HG03460 (cell line): ENCODE results near the gene ZBTB33.

Experiments used
- ATAC-seq: cut with Tn5 transposase; IDR thresholded peaks from one replicate; pipeline ENCODE4 v1.9.1; 2021; ENCODE audit not compliant: unreplicated experiment

The ZBTB33 gene, protein sequence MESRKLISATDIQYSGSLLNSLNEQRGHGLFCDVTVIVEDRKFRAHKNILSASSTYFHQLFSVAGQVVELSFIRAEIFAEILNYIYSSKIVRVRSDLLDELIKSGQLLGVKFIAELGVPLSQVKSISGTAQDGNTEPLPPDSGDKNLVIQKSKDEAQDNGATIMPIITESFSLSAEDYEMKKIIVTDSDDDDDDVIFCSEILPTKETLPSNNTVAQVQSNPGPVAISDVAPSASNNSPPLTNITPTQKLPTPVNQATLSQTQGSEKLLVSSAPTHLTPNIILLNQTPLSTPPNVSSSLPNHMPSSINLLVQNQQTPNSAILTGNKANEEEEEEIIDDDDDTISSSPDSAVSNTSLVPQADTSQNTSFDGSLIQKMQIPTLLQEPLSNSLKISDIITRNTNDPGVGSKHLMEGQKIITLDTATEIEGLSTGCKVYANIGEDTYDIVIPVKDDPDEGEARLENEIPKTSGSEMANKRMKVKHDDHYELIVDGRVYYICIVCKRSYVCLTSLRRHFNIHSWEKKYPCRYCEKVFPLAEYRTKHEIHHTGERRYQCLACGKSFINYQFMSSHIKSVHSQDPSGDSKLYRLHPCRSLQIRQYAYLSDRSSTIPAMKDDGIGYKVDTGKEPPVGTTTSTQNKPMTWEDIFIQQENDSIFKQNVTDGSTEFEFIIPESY

DNA sequence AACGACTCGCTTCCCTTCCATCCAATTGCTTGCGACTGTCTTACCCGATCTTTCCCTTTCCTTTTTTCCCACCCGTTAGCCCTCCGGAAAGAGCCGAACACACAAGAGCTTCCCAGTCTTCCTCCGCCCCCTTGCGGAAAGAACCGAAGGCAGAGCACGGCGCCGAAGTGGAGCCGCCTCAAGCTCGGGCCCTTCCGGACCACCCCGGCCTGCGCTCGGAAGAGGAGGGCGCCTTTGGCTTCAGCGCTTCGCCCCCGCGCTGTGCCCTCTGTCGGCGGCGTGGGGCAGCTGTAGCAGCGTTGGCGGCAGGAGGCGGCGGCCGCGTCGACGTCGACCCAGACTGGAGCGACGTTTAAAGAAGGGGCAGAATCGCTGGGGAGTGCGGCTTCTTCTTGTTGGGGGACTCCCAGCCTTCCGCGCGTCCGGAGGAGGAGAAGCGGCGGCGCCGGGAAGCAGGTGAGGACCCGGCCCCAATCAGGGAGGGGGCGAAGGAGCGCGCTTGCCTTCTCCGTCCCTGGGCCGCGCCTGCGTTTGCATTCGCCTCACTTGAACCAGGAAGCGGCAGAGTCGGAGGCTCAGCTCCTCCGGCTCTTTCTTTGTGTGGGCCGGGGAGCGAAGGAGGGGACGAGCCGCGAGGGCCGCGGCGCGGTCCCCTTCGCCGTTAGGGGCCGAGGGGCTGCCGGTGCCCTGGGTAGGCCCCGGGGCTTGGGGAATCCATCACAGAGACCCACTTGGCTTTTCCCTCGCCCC is at the start of gene ZBTB33:
TSS of gene ZBTB33 (plus strand) at position 291 of the 750 bp plus-strand sequence. CDS start 2,604 bp downstream, outside the sequence.
- peak; percentile 98 for ATAC-seq

DNA sequence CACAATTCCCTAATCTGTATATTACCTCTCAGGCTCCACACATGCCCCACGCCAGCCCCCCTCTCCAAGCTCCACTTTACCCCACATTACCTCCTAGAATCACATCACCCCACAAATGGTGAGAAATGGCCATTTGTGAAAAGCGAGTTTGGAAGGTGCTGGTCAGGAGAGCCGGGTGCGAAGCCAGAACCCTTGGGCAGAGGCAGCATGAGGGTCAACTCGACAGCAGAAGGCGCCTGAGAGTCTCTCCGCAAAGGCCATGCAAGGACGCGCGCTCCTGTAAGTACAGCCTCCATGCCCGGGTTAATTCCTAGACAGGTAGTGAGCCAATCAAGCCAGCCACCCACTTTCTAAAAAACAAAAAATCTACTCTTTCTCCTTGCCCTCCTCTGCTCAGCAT is 49.8 kb upstream of the ZBTB33 start:
- ATAC-seq = no peak

DNA sequence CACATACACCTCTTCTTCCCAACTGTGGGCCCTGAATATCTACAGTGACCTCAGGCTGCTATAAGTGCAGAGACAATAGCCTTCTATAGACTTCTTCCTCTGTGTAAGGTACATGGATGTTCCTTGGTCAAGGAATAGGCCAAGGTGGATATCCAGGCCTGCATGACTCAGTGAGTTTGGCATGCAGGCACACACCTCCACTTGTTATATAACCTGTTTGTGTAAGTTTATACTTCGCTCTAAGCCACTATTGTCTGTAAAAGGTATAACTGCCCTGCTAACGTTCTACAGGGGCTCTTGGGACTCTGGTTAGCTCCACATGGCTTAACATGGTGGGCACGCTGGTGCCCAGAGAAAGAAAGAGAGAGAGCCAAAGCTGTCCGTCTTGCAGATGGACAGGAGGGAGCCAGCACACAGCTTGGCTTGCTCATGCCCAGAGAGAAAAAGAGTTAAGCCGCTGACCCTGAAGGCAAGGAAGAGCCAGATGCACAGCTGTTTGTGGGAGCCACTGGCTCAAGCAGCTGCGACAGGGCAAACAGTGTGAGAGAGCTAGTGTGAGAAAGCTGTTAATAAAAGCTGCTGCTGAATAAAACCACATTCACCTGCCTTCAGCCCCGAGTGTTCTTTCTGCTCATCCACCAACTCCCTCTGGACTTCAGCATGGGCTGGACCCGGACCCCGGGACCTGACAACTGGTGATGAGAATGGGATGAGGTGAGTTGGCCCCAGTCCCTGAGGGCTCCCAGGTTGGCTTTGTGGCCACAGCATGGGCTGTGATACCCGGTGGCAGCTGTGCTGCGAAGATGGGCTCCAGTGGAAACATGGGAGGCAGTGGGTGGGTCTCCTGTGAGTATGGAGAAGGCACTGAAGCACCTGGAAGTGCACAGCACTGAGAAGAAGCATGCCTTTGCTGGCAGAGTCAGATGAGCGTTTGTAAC is 44.5 kb upstream of the ZBTB33 start:
- ATAC-seq = no peak

DNA sequence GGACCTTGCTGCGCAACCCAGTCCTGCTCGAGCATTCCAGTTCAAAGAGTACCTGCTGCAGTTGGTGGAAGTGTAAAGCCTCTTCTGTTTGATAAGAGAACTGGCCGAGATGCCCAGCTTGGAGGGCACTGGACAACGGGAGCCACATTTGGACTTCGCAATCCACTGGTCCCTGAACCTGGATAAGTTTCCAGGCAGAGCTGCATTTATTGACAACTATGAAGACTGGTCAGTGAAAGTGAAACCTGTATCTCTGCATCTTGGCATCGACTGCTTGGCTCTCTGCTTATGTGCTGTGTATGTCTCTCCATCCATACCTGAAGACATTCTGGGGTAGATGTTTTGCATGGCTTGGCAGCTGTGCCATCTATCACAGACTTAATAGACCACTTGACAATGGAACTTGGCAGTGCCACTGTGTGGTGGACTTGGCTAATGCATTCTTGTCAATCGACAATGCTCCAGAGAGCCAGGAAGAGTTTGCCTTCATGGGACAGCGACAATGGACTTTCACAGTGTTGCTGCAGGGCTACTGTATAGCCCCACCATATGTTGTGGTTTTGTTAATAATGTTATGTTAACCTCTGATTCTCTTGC is 43.5 kb upstream of the ZBTB33 start:
- no peak for ATAC-seq

DNA sequence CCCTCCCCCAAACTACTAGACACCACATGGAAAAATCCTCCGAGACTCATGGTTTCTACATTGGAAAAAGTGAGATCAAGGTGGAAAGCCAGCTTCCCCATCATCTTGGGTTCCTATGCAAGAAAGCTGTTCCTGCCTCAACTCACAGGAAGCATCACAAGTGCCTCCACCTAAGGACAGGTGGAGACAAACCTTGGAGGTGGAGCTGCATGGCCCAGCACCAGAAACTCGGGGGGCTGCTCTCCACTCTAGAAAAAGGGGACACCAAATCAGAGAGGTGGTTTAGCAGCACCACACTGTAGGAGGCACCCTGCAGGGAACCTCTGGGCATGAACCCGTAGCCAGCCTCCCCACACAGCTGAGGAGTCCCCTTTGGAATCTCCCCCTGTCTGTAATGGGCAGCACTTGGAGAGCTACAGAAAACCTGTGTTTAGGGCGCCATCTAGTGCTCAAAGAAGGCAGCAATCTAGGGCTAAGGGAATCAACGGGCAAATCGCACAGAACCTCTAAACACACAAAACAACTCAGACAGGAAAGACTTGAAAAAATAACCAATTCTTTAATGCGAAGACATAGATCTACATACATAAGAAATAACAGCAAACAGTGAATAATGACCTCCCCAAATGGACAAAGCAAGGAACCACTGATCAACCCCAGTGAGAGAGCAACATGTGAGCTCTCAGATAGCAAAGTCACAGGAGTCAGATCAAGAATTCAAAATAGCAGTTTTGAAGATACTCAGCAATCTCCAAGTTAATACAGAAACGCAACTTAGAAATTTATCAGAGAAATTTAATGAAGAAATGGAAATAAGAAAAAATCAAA is 37.0 kb upstream of the ZBTB33 start:
- peak; percentile 73 for ATAC-seq

DNA sequence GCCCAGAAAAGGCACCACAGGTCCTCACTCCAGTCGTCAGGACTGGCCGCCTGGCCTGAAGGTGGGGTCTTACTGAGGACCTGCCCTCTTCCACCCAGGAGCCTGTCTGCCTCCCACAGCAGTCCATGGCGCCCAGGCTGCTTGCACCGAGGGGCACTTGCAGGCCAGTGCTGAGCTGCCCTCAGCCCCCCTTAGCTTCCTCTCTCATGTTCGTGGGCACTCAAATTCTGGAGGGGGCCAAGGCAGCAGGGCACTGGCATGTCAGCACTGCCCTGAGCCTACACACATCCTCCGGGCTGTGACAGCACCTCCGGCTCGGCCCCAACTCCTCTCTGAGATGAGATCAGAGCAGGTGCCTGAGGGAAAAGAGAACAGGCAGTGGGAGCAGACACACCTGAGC is 27.2 kb upstream of the ZBTB33 start:
- no peak for ATAC-seq

DNA sequence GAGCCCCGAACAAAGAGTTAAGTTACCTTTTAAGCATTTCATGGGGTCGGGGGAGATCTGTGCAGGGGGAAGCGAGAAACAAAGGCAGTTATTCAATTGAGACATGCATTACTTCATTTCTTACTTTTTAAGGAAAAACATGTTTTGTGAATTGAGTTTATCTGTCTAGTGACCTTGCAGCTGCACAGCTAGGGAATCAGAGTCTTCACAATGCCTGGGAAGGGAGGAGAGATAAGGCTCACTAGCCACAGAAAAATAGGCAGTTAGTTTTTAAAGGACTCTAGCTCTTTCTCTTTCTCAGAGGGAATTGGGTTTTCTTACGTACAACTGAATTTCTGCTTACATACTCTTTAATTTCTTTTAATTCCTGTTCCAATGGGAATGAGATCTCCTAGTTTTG is 26.2 kb upstream of the ZBTB33 start:
- ATAC-seq = no peak

DNA sequence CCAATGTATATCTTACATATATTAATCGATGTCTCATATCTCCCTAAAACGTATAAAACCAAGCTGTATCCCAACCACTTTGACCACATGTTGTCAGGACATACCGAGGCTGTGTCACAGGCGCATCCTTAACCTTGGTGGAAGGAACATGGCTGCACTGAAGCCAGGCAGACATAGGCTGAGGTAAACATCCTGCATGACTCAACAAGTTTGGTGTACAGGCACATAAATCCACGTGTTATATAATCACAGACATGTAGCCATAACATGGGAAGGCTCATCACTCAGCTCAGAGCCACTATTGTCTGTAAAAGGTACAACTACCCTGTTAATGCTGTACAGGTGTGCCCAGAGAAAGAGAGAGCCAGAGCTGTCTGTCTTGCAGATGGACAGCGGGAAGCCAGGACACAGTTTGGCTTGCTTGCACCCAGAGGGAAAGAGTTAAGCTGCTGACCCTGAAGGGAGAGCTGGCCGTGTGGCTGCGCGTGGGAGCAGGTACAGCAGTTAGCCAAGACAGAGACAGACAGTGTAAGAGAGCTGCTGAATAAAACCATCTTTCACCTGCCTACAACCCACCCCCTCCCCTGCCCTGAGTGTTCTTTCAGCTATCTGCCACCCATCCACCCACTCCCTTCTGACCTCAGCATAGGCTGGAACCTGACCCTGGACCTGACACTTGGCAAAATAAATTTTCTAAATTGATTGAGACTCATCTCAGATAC is 22.3 kb upstream of the ZBTB33 start:
- no peak for ATAC-seq

DNA sequence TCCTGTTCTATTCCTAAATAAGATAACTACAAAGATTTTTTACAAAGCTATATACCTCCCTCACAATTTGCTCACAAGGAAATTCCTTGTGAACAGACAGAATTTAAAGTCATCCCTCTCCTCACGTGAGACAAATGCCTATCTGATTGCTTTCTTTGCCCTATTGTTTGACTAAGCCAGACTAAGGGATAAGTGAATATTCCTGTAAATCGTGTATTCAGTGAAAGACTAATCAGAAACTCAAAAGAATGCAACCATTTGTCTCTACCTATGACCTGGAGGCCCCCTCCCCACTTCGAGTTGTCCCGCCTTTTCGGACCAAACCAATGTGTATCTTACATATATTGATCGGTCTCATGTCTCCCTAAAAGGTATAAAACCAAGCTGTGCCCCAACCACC is 15.3 kb upstream of the ZBTB33 start:
- ATAC-seq = no peak

DNA sequence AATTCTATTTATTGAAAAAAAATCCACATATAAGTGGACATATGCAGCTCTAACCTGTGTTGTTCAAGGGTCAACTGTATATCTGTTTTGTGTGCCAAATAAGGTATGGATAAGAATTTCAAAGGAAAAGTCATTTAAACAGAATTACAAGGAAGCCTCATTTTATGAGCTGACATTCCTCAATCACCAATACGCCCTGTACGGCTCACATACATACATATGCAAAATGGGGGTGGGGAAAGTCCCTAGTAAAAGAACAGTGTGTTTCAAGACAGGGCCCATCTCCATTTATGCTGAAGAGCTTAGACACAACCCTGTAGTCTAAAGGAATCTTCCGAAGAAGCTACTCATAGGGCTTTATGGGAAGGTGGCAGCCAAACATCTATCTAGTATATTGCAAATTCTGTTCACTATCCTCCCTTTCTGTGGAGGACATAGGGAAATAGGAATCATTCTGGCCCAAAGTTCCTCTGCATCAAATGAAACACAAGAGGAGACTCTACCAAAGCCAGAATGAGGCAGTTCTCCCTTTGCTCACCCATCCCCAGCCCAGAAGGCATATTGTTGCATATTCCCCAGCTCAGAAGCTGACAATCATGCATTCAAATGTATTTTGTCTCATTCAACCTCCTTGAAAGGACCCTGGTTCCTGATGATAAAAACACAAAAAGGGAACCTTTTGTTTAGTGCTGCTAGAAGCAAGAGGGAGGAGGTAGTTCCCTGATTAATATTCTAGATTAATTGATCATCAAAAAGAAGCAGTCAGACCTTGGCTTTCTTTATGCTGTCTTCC is 13.7 kb upstream of the ZBTB33 start:
- ATAC-seq = no peak

DNA sequence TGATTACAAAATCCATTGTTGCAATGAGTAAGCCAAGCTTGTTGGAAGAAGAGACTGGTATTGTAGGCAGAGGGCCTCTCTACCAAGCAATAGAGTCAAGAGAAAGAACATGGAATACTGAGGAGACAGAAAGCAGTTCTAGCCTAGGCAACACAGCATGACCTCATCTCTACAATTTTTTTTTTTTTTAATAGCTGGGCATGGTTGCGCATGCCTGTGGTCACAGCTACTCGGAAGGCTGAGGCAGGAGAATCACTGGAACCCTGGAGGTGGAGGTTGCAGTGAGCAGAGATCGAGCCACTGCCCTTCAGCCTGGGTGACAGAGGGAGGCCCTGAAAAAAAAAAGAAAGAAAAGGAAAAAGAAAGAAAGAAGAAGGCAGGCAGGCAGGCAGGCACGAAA is 11.7 kb upstream of the ZBTB33 start:
- ATAC-seq = no peak

DNA sequence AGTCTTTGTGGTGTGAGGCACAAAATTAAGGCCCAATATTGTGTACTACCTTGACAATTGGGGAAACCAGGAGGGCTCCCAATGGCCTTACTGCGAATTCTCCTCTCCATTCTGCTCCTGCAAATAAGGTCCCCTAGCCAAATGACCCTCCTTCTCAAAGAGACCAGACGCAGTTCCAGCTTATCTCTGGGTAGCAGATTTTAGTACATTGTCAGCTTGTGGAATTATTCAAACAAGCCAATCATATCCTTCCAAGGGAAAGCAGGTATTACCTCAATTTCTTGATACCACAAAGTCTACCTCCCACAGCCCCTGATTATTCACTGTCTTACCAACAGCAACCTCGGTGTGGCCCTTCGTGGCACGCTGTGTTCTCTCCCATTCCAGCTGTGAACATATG is 7.8 kb upstream of the ZBTB33 start:
- no peak for ATAC-seq

DNA sequence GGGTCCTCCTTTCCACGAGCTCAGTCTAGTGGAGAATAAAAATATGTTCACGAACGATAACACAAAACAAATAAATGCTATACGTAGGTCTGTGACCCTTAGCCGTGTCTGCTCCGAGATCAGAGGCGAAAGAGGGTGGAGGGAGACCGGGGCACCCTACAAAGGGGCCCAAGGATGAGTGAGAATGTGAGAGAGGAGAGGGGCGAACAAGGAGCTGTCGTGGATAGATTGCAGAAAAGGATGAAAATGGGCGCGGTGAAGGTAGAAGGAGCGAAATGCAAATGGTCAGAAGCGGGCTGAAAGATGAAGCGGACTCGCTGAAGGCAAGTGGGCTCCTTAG is 6.2 kb upstream of the ZBTB33 start:
- no peak for ATAC-seq

DNA sequence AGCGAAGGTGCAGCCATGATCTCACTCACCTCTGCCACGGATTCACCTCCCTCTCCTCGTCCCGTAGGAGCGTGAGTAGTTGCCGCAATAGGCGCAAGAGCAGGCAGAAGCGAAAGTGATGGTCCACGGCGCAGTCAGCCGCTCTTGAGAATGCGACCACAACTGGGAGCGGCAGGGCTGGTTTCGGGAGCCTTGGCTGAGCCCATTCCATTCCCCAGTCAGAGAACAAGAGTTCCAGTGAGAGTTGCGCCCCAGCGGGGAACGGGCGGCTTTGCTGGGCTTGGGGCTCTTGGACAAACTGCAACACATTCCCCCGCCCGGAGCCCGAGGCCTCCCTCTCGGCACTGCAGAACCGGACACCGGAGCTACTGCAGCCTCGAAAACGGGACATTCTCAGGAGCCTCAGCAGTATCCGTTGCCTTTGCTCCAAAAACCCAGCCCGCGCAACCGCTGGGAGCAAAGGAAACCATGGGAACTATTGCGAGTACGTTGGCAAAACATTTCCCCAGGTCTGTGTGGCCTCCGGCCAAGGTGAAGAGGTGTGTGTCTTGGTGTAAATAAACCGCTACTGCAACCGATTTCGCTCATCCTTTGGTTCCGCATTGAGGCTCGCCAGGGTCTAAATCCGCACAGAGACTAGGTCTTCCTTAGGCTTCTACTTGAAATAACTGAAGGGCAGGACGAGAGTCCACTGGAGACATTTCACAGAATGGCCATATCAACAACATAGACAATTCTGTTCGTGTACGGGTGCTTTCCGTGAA is 5.7 kb upstream of the ZBTB33 start:
- peak; percentile 73 for ATAC-seq

DNA sequence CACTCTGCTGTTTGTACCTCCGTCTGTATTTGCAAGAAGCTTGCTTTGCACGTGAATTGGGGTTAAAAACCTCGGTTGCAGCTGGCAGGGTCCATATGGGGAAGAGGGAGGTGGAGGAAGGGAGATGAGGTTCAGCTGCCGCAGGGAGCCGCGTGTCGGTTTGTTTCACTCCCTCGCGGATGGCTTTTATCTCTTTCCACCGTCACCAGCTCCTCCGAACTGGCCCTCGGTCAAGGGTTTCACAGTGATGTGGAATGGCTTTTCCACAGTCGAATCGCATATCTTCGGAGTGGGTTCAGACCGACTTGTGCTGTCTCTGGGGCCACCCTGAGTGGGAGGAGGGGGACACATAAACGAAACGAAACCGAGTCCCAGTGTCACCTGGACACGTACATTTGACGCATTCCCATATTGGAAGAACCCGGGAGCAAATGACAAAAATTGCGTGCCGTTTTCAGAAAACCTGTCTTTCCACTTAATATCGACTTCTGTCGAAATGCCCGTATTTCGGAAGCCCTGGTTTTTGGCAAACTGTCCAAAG is 929 bp downstream of the ZBTB33 start:
- no peak for ATAC-seq

DNA sequence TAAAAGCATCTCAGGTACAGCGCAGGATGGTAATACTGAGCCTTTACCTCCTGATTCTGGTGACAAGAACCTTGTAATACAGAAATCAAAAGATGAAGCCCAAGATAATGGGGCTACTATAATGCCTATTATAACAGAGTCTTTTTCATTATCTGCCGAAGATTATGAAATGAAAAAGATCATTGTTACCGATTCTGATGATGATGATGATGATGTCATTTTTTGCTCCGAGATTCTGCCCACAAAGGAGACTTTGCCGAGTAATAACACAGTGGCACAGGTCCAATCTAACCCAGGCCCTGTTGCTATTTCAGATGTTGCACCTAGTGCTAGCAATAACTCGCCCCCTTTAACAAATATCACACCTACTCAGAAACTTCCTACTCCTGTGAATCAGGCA is 3.2 kb downstream of the ZBTB33 start:
- ATAC-seq = no peak

DNA sequence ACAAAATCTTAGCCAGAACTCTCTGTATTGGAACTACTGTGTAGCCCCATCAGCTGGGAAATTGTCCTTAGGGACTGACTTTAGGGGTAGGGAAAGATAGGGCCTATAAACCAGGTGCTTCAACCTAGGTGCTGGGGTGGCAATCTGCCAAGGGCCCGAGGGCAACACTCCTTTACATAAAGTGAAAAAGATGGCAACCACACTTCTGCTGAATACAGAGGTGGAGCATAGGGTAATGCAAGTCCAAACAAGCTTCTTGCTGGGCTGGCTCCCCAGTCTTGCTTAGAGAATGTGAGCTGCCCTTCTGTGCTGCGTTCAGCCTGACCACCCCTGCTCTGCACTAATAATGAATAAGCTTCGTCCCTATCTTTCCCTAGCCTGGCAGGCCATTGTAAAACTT is 9.8 kb downstream of the ZBTB33 start:
- no peak for ATAC-seq
